Prostate gland (tissue), 2 donors: Measurements from ENCODE around the gene HNRNPU. TPM values are rescaled to one million over a fixed set of nuclear protein-coding genes. Genes with fewer than 3 reads are reported as not detected.

Experiments used
- DNase-seq: peaks from one replicate; pipeline ENCODE4 v3.0.0-alpha.2; 2019; ENCODE audit warnings: low spot score
- H3K27ac ChIP-seq, 2 donors: fragments of 200-600 bp; sonication (generic); 2 replicates each; pipeline ENCODE4 v1.5.1; 2017 to 2019
- H3K27me3 ChIP-seq: fragments of 200-600 bp; sonication (generic); replicated peaks from 2 replicates; pipeline ENCODE4 v1.5.1; 2019; ENCODE audit not compliant: insufficient read depth
- H3K36me3 ChIP-seq, 2 donors: fragments of 200-600 bp; sonication (generic); 1 replicate in 1 of 2; 2 replicates in 1 of 2; pipeline versions ENCODE4 v1.5.1 to v1.8.1; 2017 to 2019
- H3K4me1 ChIP-seq: fragments of 200-600 bp; sonication (generic); replicated peaks from 2 replicates; pipeline ENCODE4 v1.5.1; 2019
- H3K4me3 ChIP-seq, 2 donors: fragments of 200-600 bp; sonication (generic); 2 replicates each; pipeline ENCODE4 v1.5.1; 2017 to 2019
- H3K9me3 ChIP-seq: fragments of 200-600 bp; sonication (generic); 2 replicates; pipeline ENCODE4 v1.5.1; 2017
- POLR2A ChIP-seq: fragments of 450-650 bp; IDR thresholded peaks from one replicate; pipeline ENCODE4 v1.6.1; 2016; ENCODE audit warnings: antibody characterized with exemption, mild to moderate bottlenecking
- POLR2AphosphoS5 ChIP-seq: sonication (generic); formaldehyde crosslinking; IDR thresholded peaks from one replicate; pipeline ENCODE4 v1.6.1; 2017; ENCODE audit warnings: antibody characterized with exemption
- WGBS: methylation state at CpG from one replicate; pipeline ENCODE4 v1.1.5; 2018; 5-methylcytosine and 5-hydroxymethylcytosine counted together
- intact Hi-C: fragments of 100-400 bp; cut with DNase I; formaldehyde crosslinking; loops from one replicate; pipeline ENCODE4 v1.14.2; 2022
- total RNA-seq, 2 donors: library from RNA; depleted of rRNA; stranded (reverse); fragments of >200 nt; gene quantifications; one replicate each; pipeline ENCODE4 v1.1.0, GENCODE V29; 2016
- TF ChIP-seq, protein P1 (sequence below), 4 experiments: fragments of 200-600 bp in 2 of 4; fragments of 450-650 bp in 2 of 4; sonication (generic) in 2 of 4; IDR thresholded peaks; 1 replicate in 3 of 4; 2 replicates in 1 of 4; pipeline ENCODE4 v1.5.1; 2016 to 2019; ENCODE audit warnings: antibody characterized with exemption in 4 of 4, mild to moderate bottlenecking in 2 of 4, moderate library complexity in 2 of 4

The HNRNPU gene
- total RNA-seq, 2 donors from 2014 or later = 302 to 350 TPM

DNA sequence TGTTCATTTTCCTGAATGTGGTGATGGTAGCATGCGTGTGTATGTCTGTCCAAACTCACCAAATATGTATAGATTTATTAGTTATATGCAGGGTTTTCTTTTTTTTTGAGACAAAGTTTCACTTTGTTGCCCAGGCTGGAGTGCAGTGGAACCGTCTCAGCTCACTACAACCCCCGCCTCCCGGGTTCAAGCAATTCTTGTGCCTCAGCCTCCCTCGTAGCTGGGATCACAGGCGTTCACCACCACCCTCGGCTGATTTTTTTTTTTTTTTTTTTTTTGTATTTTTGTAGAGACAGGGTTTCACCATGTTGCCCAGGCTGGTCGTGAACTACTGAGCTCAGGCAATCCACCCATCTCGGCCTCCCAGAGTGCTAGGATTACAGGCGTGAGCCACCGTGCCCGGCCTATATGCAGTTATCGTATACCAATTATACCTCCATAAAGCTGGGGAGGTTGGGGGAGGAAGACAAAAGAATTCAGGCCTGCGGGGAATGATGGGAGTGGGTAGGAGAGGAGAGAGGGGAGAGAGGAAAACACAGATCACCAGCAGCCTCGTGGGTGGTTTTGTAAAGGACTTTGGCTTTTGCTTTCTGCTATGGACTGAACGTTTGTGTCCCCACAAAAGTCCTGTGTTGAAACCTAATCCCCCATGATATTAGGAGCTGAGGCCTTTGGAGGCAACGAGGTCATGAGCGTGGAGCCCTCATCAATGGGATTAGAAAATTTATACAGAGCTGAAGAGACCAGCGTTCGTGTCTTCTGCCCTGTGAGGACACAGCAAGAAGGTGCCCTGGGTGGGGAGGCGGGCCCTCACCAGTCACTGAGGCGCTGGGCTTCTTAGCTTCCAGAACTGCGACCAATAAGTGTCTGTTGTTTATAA lies 4.4 kb upstream of the HNRNPU start:
- Histone ChIP-seq H3K27me3 (no peaks in the 10 kb centered on the region), H3K4me3 (no peak overlapping the region), H3K9me3 (no peaks in the 10 kb centered on the region), H3K27ac (no peak overlapping the region), H3K4me1 (no peaks in the 10 kb centered on the region), H3K36me3 (no peaks in the 10 kb centered on the region)
- no peak for DNase-seq
- WGBS = 92% methylated on average over 23 of the region's 23 CpGs
- intact Hi-C loops = no loop called here
- TF ChIP-seq, protein P1, sequence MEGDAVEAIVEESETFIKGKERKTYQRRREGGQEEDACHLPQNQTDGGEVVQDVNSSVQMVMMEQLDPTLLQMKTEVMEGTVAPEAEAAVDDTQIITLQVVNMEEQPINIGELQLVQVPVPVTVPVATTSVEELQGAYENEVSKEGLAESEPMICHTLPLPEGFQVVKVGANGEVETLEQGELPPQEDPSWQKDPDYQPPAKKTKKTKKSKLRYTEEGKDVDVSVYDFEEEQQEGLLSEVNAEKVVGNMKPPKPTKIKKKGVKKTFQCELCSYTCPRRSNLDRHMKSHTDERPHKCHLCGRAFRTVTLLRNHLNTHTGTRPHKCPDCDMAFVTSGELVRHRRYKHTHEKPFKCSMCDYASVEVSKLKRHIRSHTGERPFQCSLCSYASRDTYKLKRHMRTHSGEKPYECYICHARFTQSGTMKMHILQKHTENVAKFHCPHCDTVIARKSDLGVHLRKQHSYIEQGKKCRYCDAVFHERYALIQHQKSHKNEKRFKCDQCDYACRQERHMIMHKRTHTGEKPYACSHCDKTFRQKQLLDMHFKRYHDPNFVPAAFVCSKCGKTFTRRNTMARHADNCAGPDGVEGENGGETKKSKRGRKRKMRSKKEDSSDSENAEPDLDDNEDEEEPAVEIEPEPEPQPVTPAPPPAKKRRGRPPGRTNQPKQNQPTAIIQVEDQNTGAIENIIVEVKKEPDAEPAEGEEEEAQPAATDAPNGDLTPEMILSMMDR (IDR thresholded peaks at IDR 0.05) = no peak
- TF ChIP-seq POLR2AphosphoS5 (no peak), POLR2A (no peak)

DNA sequence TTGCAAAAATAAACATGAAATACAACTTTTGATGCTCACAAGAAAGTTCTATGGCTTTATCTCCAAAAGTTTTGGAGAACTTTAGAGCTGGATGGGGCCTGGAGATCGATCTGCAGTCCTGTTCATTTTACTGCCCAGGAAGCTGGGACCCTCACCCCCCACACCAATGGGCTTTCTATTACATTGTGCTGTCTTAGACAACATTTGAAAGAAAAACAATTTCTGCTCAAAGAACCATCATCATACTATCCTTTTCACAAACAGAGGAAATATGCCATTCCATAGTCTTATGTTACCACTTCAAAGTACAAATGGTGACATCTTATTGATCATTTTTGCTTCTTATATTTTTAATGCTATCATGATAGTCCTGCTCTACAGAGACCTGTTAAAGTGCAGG lies 2.0 kb upstream of the HNRNPU start:
- no peak overlapping the region for H3K4me3 ChIP-seq
- H3K9me3 ChIP-seq = no peaks in the 10 kb centered on the region
- H3K4me1 ChIP-seq = no peaks in the 10 kb centered on the region
- no peak for DNase-seq
- WGBS = 72% methylated on average over 1 of the region's 1 CpG
- intact Hi-C loops = no loop called here
- H3K27ac ChIP-seq = no peak overlapping the region
- no peaks in the 10 kb centered on the region for H3K36me3 ChIP-seq
- TF ChIP-seq POLR2AphosphoS5 = no peak
- TF ChIP-seq, protein P1 (IDR thresholded peaks at IDR 0.05) = no peak
- no peak for TF ChIP-seq POLR2A
- H3K27me3 ChIP-seq = no peaks in the 10 kb centered on the region

DNA sequence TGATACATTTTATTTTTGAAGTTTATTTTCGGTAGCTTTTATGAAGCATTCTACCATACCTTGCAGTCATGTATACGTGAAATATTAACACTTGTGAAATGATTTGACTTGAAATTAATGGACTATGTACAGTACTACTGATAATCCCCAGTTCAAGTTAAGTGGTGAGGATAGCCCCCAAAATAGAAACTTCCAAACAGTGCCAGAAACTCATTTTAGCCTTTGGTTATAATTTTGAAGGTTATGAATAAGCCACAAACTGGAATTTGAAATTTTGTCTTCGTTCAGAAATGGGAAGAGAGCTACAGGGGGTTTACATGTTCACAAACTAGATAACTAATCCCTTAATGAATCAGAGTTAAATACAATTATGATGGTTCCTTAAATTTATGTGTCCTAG lies 1.5 kb upstream of the HNRNPU start:
- WGBS = 76% methylated on average over 3 of the region's 3 CpGs
- Histone ChIP-seq H3K4me3 (no peak overlapping the region), H3K9me3 (no peaks in the 10 kb centered on the region), H3K27me3 (no peaks in the 10 kb centered on the region), H3K27ac (peak overlapping the region; percentile 100), H3K4me1 (no peaks in the 10 kb centered on the region), H3K36me3 (no peaks in the 10 kb centered on the region)
- intact Hi-C loops = no loop called here
- DNase-seq = no peak
- TF ChIP-seq POLR2AphosphoS5 (no peak), POLR2A (no peak)
- TF ChIP-seq, protein P1 (IDR thresholded peaks at IDR 0.05) = no peak

DNA sequence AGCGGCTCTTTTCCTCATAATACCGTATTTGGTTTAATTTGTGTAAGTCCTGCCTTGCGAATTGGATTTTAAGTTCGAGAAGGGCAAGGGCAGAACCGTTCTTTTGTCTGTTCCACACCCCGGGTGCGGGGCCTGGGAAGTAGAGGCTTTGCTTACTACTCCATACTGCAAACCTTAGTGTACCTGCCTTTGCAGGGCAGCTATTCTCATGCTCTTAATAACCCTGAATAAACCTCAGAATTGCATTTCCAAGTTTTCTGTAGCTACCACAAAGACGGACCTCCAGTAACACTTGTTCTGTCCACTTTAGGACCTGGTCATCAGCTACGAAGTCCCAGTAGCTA lies 657 bp upstream of the HNRNPU start:
- H3K4me3 ChIP-seq = peak overlapping the region; percentile 91 to 95
- no peaks in the 10 kb centered on the region for H3K36me3 ChIP-seq
- H3K9me3 ChIP-seq = no peaks in the 10 kb centered on the region
- peaks cover 4% of the 10 kb centered on the region for H3K4me1 ChIP-seq
- no peak for DNase-seq
- intact Hi-C loops = no loop called here
- peak overlapping the region; percentile 100 for H3K27ac ChIP-seq
- H3K27me3 ChIP-seq = no peaks in the 10 kb centered on the region
- TF ChIP-seq POLR2A = no peak
- no peak for TF ChIP-seq POLR2AphosphoS5
- TF ChIP-seq, protein P1 (IDR thresholded peaks at IDR 0.05) = no peak
- WGBS = 16% methylated on average over 9 of the region's 9 CpGs
